Thyroid gland (tissue), 4 donors: Measurements from ENCODE around the gene VGLL4.

ENCODE experiments used
- POLR2A ChIP-seq, 2 donors: fragments of 450-650 bp; IDR thresholded peaks; one replicate each; pipeline ENCODE4 v1.6.1; 2017; ENCODE audit warnings: antibody characterized with exemption in 2 of 2, mild to moderate bottlenecking in 2 of 2, moderate library complexity in 1 of 2
- TF ChIP-seq, protein P1 (sequence below), 6 experiments: fragments of 200-600 bp in 3 of 6; fragments of 450-650 bp in 3 of 6; sonication (generic) in 3 of 6; IDR thresholded peaks; one replicate each; pipeline ENCODE4 v1.5.1; 2016 to 2019; ENCODE audit warnings: antibody characterized with exemption in 6 of 6, mild to moderate bottlenecking in 2 of 6, inconsistent platforms in 1 of 6, moderate library complexity in 1 of 6

DNA sequence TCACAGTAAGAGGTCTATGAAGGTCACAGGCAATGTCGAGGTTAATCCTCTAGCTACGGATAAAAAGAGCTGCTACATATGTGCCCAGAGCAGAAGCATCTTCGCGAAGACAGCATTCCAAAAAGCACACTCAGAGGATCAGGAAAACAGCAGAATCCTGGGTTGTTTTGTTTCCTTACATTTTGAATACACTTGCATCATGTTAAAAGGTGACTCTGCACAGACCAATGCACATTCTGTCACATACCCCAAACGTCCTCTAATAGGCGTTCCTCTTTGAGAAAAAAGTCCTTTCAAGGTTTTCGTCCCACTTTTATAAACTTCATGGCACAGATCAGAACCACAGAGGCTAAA, 52.7 kb downstream of the VGLL4 start:
- TF ChIP-seq, protein P1, sequence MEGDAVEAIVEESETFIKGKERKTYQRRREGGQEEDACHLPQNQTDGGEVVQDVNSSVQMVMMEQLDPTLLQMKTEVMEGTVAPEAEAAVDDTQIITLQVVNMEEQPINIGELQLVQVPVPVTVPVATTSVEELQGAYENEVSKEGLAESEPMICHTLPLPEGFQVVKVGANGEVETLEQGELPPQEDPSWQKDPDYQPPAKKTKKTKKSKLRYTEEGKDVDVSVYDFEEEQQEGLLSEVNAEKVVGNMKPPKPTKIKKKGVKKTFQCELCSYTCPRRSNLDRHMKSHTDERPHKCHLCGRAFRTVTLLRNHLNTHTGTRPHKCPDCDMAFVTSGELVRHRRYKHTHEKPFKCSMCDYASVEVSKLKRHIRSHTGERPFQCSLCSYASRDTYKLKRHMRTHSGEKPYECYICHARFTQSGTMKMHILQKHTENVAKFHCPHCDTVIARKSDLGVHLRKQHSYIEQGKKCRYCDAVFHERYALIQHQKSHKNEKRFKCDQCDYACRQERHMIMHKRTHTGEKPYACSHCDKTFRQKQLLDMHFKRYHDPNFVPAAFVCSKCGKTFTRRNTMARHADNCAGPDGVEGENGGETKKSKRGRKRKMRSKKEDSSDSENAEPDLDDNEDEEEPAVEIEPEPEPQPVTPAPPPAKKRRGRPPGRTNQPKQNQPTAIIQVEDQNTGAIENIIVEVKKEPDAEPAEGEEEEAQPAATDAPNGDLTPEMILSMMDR (IDR thresholded peaks at IDR 0.05) = no peak
- TF ChIP-seq POLR2A (IDR thresholded peaks at IDR 0.05) = no peak
